HG03565 (cell line): ENCODE data around the gene GNAQ.

Source experiments
- ATAC-seq: cut with Tn5 transposase; IDR thresholded peaks from one replicate; pipeline ENCODE4 v1.9.1; 2021; ENCODE audit warnings: mild to moderate bottlenecking, moderate library complexity; ENCODE audit not compliant: unreplicated experiment

Gene GNAQ

DNA sequence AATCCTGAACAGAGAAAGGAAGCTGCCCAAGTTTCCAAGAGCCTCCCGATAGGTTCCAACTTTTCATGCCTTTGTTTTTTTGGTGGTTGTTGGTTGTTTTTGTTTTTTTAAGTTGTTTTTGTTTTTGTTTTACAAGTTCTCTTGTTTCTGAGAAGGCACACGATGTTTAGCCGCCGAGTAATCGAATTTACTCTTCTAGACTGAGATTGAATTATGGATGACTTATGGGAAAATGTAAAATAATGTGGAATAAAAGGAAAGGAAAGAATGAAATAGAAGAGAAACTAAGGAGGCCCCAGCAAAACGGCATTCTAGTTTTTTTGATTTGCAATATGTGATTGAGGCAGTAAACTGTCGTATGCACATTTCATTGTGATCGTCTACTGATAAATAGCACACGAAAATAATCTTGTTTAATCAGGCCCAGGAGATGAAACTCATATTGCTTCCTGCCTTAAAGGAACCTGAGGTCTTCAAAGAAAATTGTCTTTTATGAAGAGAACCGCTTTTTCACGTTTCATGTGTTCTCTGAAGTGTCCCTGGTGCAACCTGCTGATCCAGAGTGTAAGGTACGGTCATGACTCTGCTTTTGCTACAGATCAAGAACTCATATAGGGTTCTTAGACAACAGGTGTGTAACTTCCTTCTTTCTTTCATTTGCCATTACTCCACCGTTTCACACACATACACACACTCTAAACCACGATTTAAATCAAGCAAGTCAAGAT lies 1.3 kb upstream of the GNAQ start:
- ATAC-seq = no peak

GRCh38 chr9:78031893-78032729 lies 500 bp upstream of the GNAQ start:
- ATAC-seq = no peak

- no peak for ATAC-seq
Observed at GRCh38 chr9:78030553-78031443, 813 bp downstream of the GNAQ start.

DNA sequence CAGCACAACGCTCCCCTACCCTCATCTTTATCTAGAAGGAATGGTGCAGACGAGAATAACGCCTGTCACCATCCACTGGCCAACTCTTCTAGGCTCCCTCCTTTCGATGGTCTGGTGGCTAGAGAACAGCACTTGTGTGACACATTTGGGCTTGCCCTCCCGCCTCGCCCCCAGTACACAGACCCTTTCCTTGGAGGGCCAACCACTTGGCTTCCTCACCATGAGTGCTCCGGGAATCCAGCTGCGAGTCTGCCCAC lies 1.4 kb downstream of the GNAQ start:
- ATAC-seq = no peak

- ATAC-seq = no peak
Observed at GRCh38 chr9:78029551-78030295, 1.9 kb downstream of the GNAQ start.

- no peak for ATAC-seq
Observed at GRCh38 chr9:78028926-78029325, 2.7 kb downstream of the GNAQ start.

DNA sequence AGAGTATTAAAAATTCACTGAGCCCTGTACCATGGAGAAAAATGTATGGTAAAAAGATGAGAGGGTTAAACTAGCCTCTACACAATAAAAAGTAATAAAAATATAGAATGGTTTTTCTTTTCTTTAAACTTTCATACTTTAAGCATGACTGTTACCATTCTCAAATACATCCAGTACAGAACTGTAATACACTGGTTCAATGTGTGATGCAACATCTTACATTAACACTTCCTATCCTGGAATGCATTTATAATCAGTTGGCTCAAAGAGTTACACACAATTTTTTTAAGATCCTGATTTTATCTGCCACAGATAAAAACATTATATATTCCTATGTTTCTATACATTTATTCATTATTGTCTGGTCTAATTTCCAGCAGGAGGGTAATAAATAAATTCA lies 4.7 kb downstream of the GNAQ start:
- ATAC-seq = no peak

DNA sequence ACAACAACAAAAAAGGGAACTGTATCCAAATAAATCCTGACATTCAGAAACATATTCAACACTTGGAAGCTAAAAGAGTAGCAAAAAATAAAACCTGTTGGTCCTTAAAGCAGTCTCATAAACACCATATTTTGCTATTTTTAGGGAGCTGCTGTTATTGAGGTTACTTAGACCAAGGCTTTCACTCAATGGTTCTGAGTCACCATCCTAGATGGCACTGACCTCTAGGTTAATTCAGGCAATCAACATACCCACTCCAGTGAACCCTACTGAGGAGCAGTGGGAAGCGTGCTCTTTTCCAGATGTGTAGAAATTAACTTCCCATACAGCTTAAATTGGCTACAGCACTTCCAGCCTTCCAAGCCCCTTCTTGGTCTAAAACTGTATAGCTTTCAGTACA lies 5.2 kb downstream of the GNAQ start:
- no peak for ATAC-seq

GRCh38 chr9:78025186-78025585 lies 6.4 kb downstream of the GNAQ start:
- ATAC-seq = no peak

- no peak for ATAC-seq
Observed at GRCh38 chr9:78023003-78023741, 8.4 kb downstream of the GNAQ start.

DNA sequence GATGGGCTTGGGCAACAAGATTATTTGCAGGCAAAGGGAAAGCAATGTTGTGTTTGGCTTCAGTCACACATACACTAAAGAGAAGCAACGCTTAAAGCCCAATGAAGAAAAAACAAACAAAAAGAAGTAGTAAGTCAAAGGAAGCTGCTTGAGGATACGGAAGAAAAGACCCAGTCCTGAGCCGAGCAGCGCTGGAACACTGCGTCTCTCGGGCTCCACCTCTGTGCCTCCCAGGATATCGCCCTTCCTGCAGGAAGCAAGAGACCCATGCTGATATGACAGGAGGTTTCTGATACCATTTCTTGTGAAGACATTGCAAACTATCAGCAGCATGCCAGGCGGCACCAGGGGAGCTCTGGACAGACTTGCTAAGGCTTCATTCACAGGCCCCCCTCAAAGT lies 9.9 kb downstream of the GNAQ start:
- ATAC-seq = no peak

DNA sequence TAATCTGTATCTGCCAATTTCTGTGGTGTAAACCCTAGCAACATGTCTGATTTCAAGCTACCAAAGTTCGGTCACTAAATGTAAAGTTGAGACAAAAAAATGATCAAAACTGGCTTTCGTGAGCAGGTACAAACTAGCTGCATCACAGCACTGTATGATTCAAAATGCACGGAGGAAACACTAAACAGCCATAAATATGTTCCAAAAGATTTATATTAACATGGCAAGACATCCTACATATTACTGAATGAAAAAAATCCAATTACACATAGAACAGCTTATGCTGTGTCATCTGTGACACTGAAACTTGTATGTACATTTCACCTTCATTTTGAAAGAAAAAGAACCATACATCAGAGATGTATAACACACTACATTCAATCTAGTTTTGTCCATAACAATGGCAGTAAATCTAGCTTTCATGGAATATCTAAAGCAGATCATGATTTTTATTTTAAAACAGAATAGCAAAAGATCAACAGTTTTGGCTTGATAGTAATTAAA lies 14.4 kb downstream of the GNAQ start:
- ATAC-seq = no peak

GRCh38 chr9:78015241-78015640 lies 16.4 kb downstream of the GNAQ start:
- ATAC-seq = no peak

DNA sequence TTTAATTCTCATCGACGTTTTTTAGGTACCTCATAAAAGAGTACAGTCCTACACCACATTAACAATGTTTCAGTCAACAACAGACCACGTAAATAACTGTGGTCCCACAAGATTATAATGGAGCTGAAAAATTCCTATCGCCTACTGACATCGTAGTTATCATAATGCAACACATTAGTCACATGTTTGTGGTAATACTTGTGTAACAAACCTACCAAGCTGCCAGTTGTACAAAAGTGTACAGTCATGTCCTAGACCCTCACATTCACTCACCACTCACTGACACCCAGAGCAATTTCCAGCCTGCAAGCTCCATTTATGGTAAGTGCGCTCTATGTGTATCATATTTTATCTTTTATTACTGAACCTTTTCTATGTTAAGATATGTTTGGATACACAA lies 16.8 kb downstream of the GNAQ start:
- ATAC-seq = no peak

- no peak for ATAC-seq
Observed at GRCh38 chr9:78013934-78014333, 17.7 kb downstream of the GNAQ start.

GRCh38 chr9:78011049-78011448 lies 20.6 kb downstream of the GNAQ start:
- ATAC-seq = no peak

GRCh38 chr9:78010445-78010844 lies 21.2 kb downstream of the GNAQ start:
- ATAC-seq = no peak

DNA sequence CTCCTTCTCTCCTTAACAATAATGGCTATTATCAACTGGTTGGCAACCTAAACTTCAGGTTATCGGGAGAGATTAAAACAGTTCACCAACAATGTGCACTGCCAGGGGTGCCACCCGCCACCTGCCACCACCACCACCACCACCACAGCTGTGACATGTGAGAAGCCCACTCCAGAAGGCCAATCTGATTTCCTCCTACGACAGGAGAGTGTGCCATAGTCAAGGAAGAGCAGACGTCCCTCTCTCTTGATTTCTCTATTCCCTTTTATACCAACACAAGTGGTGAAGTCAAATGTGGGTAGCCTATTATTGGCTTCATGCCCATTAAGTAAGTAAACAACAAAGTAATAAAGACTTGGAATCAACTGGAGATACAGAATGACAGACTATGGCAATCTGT lies 22.4 kb downstream of the GNAQ start:
- no peak for ATAC-seq

- no peak for ATAC-seq
Observed at GRCh38 chr9:78006734-78007133, 24.9 kb downstream of the GNAQ start.
